ENCODE results near the gene NAGS.
"Not testable (repeated sequence)": the region's sequence is repeated elsewhere in the genome, so short reads cannot be mapped to it uniquely, and the experiment has no call there.

NAGS gene

GRCh38 chr17:44006598-44007345 lies 2.4 kb downstream of the NAGS start:
- peak; percentile 87 to 97 (median 90) for DNase-seq

GRCh38 chr17:44007346-44008204 lies 3.2 kb downstream of the NAGS start:
- DNase-seq = peak in 2 of 6 experiments; percentile 5

GRCh38 chr17:44008205-44008909 lies 3.9 kb downstream of the NAGS start:
- DNase-seq = peak in 1 of 6 experiments; percentile 5

GRCh38 chr17:44010966-44011647 lies 6.7 kb downstream of the NAGS start:
- DNase-seq = no peak

GRCh38 chr17:44011876-44012275 lies 7.5 kb downstream of the NAGS start:
- no peak for DNase-seq

- no peak for DNase-seq
Measured at GRCh38 chr17:44012391-44012790, 8.0 kb downstream of the NAGS start.

- no peak for DNase-seq
Measured at GRCh38 chr17:44012874-44013273, 8.5 kb downstream of the NAGS start.

GRCh38 chr17:44014133-44014436 lies 9.7 kb downstream of the NAGS start:
- DNase-seq = no peak

GRCh38 chr17:44014437-44015172 lies 10.2 kb downstream of the NAGS start, which contains the start of gene TMEM101:
Gene TMEM101 (minus strand): TSS chr17:44014963. CDS start chr17:44014952, 11 bp downstream.
- peak; percentile 68 to 87 (median 82) for DNase-seq

- DNase-seq = not testable (repeated sequence)
Measured at GRCh38 chr17:44021227-44021626, 16.8 kb downstream of the NAGS start.

- no peak for DNase-seq
Measured at GRCh38 chr17:44022246-44022645, 17.8 kb downstream of the NAGS start.

GRCh38 chr17:44023545-44024270 lies 19.3 kb downstream of the NAGS start:
- DNase-seq = no peak

- DNase-seq = no peak
Measured at GRCh38 chr17:44024271-44024663, 19.8 kb downstream of the NAGS start.

GRCh38 chr17:44024853-44025252 lies 20.4 kb downstream of the NAGS start:
- no peak for DNase-seq

- DNase-seq = no peak
Measured at GRCh38 chr17:44029736-44030135, 25.3 kb downstream of the NAGS start.

GRCh38 chr17:44030482-44030881 lies 26.1 kb downstream of the NAGS start:
- DNase-seq = no peak

- no peak for DNase-seq
Measured at GRCh38 chr17:44033861-44034408, 29.5 kb downstream of the NAGS start.

- not testable (repeated sequence) for DNase-seq
Measured at GRCh38 chr17:44034688-44035087, 30.3 kb downstream of the NAGS start.

- DNase-seq = no peak
Measured at GRCh38 chr17:44037471-44037870, 33.0 kb downstream of the NAGS start.

GRCh38 chr17:44038604-44039011 lies 34.2 kb downstream of the NAGS start:
- no peak for DNase-seq
